PC-3 (cell line): ENCODE measurements around the gene BPHL.

ENCODE experiments used
- CTCF ChIP-seq: fragments of 300-600 bp; sonication (generic); conservative IDR thresholded peaks from 2 replicates; pipeline ENCODE4 v1.5.1; 2017; ENCODE audit warnings: antibody characterized with exemption, low read depth, mild to moderate bottlenecking, low read length
- EZH2 ChIP-seq: fragments of 300-600 bp; sonication (generic); IDR thresholded peaks from one replicate; pipeline ENCODE4 v1.6.1; 2017; ENCODE audit warnings: antibody characterized with exemption, mild to moderate bottlenecking, low read length; ENCODE audit not compliant: unreplicated experiment
- EZH2phosphoT487 ChIP-seq: fragments of 300-600 bp; sonication (generic); IDR thresholded peaks from 2 replicates; pipeline ENCODE4 v1.6.1; 2018; ENCODE audit warnings: mild to moderate bottlenecking, antibody characterized with exemption, low read length, borderline replicate concordance

DNA sequence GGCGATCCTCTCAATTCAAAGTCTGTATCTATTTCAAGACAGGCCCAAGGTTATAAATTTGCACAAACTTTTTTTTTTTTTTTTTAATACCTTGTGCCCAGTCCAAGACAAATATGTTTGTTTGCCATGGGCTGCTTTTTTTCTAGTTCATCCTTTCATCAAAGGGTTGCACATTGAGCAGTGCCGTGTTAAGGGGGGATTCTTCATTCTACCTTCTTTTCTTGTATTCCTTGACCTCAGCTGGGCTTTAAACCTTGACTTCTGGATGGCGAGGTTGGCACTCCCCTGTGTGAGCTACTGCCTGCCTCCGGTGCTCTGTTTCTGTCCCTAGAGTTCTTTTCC lies 42.8 kb upstream of the BPHL start:
- TF ChIP-seq CTCF (no peak), EZH2 (no peak), EZH2phosphoT487 (no peak)
